K562 (cell line): ENCODE data around the gene RASL12. TPM values are rescaled to one million over a fixed set of nuclear protein-coding genes. Genes with fewer than 3 reads are reported as not detected.

ENCODE experiments used
- ATF1 ChIP-seq, 2 experiments: fragments of 450-650 bp in 1 of 2; IDR thresholded peaks; 2 replicates each; pipeline ENCODE4 v1.6.1; 2016; ENCODE audit warnings: missing compliant biosample characterization in 1 of 2, missing genetic modification characterization in 1 of 2
- CEBPB ChIP-seq: fragments of 450-650 bp; IDR thresholded peaks from 2 replicates; pipeline ENCODE4 v1.6.1; 2016; ENCODE audit warnings: missing genetic modification characterization, missing compliant biosample characterization
- CEBPG ChIP-seq, 3 experiments: fragments of 200-800 bp in 1 of 3; sonication (Bioruptor generic) in 1 of 3; sonication (generic) in 1 of 3; formaldehyde crosslinking in 1 of 3; IDR thresholded peaks in 2 of 3; conservative IDR thresholded peaks in 1 of 3; 2 replicates each; pipeline versions ENCODE4 v1.6.1 to v1.8.0; 2016 to 2022; ENCODE audit warnings: missing compliant biosample characterization in 2 of 3, missing genetic modification characterization in 2 of 3, mild to moderate bottlenecking in 1 of 3, missing genetic modification reagents in 1 of 3
- HCFC1 ChIP-seq: IDR thresholded peaks from 2 replicates; pipeline ENCODE4 v1.6.1; 2012; ENCODE audit warnings: low read depth, low read length, improper control_type of control experiment
- HDAC1 ChIP-seq, 2 experiments: fragments of 450-650 bp; IDR thresholded peaks; 2 replicates each; pipeline ENCODE4 v1.6.1; 2016 to 2017; ENCODE audit warnings: inconsistent platforms in 1 of 2, mild to moderate bottlenecking in 1 of 2, moderate library complexity in 1 of 2
- HDAC3 ChIP-seq: fragments of 450-650 bp; IDR thresholded peaks from 2 replicates; pipeline ENCODE4 v1.6.1; 2018; ENCODE audit warnings: borderline replicate concordance, mild to moderate bottlenecking, moderate library complexity; ENCODE audit not compliant: partially characterized antibody
- MLLT1 ChIP-seq, 2 experiments: fragments of 450-650 bp; IDR thresholded peaks; 2 replicates each; pipeline ENCODE4 v1.6.1; 2016
- MTA3 ChIP-seq: fragments of 450-650 bp; formaldehyde crosslinking; IDR thresholded peaks from 2 replicates; pipeline ENCODE4 v1.6.1; 2017; ENCODE audit warnings: mild to moderate bottlenecking, borderline replicate concordance
- NR4A1 ChIP-seq, 2 experiments: fragments of 250-450 bp in 1 of 2; fragments of 450-650 bp in 1 of 2; sonication (Bioruptor Pico) in 1 of 2; IDR thresholded peaks; 2 replicates each; pipeline versions ENCODE4 v1.4.0 to v1.6.1; 2016 to 2020; ENCODE audit warnings: mild to moderate bottlenecking in 2 of 2, missing compliant biosample characterization in 1 of 2, missing genetic modification characterization in 1 of 2, moderate library complexity in 1 of 2
- POLR2B ChIP-seq: fragments of 450-650 bp; IDR thresholded peaks from 2 replicates; pipeline ENCODE4 v1.6.1; 2018; ENCODE audit warnings: low read depth; ENCODE audit not compliant: partially characterized antibody
- SMC3 ChIP-seq: conservative IDR thresholded peaks from 2 replicates; pipeline ENCODE4 v1.6.1; 2011; ENCODE audit warnings: low read depth, low read length, improper control_type of control experiment; ENCODE audit not compliant: insufficient read depth
- TBP ChIP-seq: optimal IDR thresholded peaks from 2 replicates; pipeline ENCODE3; 2011; ENCODE audit warnings: low read depth, low read length, improper control_type of control experiment
- TEAD1 ChIP-seq, 2 experiments: fragments of 450-650 bp in 1 of 2; sonication (generic) in 1 of 2; formaldehyde crosslinking; IDR thresholded peaks; 2 replicates each; pipeline versions ENCODE4 v1.4.0 to v1.8.0; 2020 to 2022; ENCODE audit warnings: mild to moderate bottlenecking in 2 of 2, missing genetic modification reagents in 1 of 2
- TEAD4 ChIP-seq, 2 experiments: sonication (generic) in 1 of 2; formaldehyde crosslinking in 1 of 2; IDR thresholded peaks; 2 replicates each; pipeline versions ENCODE4 v1.6.1 to v1.8.0; 2012 to 2022; ENCODE audit warnings: borderline replicate concordance in 1 of 2, inconsistent platforms in 1 of 2, low read length in 1 of 2, mild to moderate bottlenecking in 1 of 2, missing genetic modification reagents in 1 of 2
- ZFP36 ChIP-seq: fragments of 150-350 bp; IDR thresholded peaks from 2 replicates; pipeline ENCODE4 v1.6.1; 2018; ENCODE audit warnings: low read length, low read depth; ENCODE audit not compliant: partially characterized antibody
- ZNF121 ChIP-seq: sonication (generic); formaldehyde crosslinking; conservative IDR thresholded peaks from 2 replicates; pipeline ENCODE4 v1.8.0; 2022; ENCODE audit warnings: missing genetic modification reagents
- ZNF217 ChIP-seq: sonication (generic); formaldehyde crosslinking; IDR thresholded peaks from 2 replicates; pipeline ENCODE4 v1.8.0; 2022; ENCODE audit warnings: mild to moderate bottlenecking, missing genetic modification reagents
- ZNF444 ChIP-seq: fragments of 250-450 bp; sonication (Bioruptor Pico); IDR thresholded peaks from 2 replicates; pipeline ENCODE4 v1.4.0; 2020; ENCODE audit warnings: mild to moderate bottlenecking, moderate library complexity
- ZNF561 ChIP-seq: fragments of 450-650 bp; formaldehyde crosslinking; conservative IDR thresholded peaks from 2 replicates; pipeline ENCODE4 v1.4.0; 2020; ENCODE audit warnings: mild to moderate bottlenecking, moderate library complexity
- ZNF639 ChIP-seq, 2 experiments: fragments of 200-800 bp in 1 of 2; sonication (Bioruptor generic) in 1 of 2; sonication (generic) in 1 of 2; formaldehyde crosslinking in 1 of 2; IDR thresholded peaks in 1 of 2; conservative IDR thresholded peaks in 1 of 2; 2 replicates each; pipeline versions ENCODE4 v1.5.0 to v1.6.1; 2016 to 2020; ENCODE audit warnings: missing compliant biosample characterization in 1 of 2, missing genetic modification characterization in 1 of 2, missing genetic modification reagents in 1 of 2
- polyA plus RNA-seq, 8 experiments: library from polyadenylated mRNA; depleted of rRNA in 4 of 8; stranded (reverse) in 5 of 8; unstranded in 3 of 8; fragments of >200 nt; fragmentation: Nextera tagmentation in 2 of 8; fragmentation: Illumina TruSeq in 1 of 8; extraction: Ambion mirVana in 2 of 8; extraction: Trizol in 1 of 8; gene quantifications; 2 replicates each; pipeline versions ENCODE4 v1.2.1 to v1.2.3, GENCODE V29; 2011 to 2014; ENCODE audit warnings: inconsistent platforms in 1 of 8, missing spikeins in 1 of 8
- total RNA-seq, 7 experiments: library from RNA; depleted of rRNA in 6 of 7; stranded (reverse); fragments of >200 nt in 6 of 7; fragmentation: Illumina TruSeq in 2 of 7; extraction: Trizol in 2 of 7; gene quantifications; 2 replicates each; pipeline versions ENCODE4 v1.2.1 to v1.2.3, GENCODE V29; 2011 to 2021; ENCODE audit warnings: low replicate concordance in 1 of 7
- TF ChIP-seq, protein P1 (sequence below): fragments of 450-650 bp; IDR thresholded peaks from 2 replicates; pipeline ENCODE4 v1.6.1; 2016

The RASL12 gene
- total and polyA plus RNA-seq, 9 of the 15 experiments (the other 6 are each of a cell fraction or from before 2014, with no cell fraction given) = not detected

DNA sequence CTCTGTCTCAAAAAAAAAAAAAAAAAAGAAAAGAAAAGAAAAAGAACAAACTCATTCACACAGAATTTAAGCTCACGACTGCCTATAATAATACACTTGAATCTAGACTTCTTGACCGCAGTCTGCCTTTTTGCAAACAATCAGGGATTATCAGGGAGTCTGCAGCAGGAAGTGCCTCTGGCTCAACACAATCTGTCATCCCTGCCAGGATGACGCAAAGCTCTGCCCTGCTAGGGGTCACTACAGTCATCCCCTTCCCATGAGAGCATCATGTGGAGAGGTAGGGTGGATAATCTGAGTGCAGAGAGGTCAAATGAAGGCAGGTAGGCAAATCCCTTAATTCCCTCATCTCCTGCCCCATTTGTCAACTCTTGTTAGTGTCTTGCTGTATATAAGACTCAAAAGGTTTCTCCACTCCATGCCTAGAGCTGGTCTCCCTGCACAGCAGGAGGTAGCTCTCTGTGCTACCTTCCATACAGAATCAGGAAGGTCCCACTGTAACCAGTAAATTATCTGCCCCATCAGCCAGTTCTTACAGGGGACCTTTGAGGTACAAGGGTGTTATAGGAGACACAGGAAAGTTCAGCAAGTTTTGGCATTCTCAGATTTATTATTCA lies 43.0 kb upstream of the RASL12 start (continued):
- TF ChIP-seq ZFP36 (peak; percentile 41), MTA3 (0 out of 2 replicates have a peak, but pooled peaks have one; percentile 25), TBP (no peak), ZNF561 (CRISPR knock-in tag) (no peak), TEAD1 (CRISPR knock-in tag; IDR thresholded peaks at IDR 0.05) (no peak), CEBPG (CRISPR knock-in tag; IDR thresholded peaks at IDR 0.05) (no peak), CEBPG (tag; conservative IDR thresholded peaks at IDR 0.05 in 1 of 2, IDR thresholded peaks at IDR 0.05 in 1 of 2) (peak; percentile 32 to 78; a peak in 3 of 4 replicates), HCFC1 (no peak), CEBPB (tag) (0 out of 2 replicates have a peak, but pooled peaks have one; percentile 30), HDAC1 (IDR thresholded peaks at IDR 0.05) (0 out of 4 replicates have a peak, but pooled peaks of 1 of the 2 experiments have one; percentile 33), ATF1 (CRISPR knock-in tag; IDR thresholded peaks at IDR 0.05) (no peak), ATF1 (tag; IDR thresholded peaks at IDR 0.05) (peak; percentile 35; the same call in 1 of the 2 replicates), ZNF639 (CRISPR knock-in tag; conservative IDR thresholded peaks at IDR 0.05 in 1 of 2, IDR thresholded peaks at IDR 0.05 in 1 of 2) (no peak), MLLT1 (IDR thresholded peaks at IDR 0.05) (0 out of 4 replicates have a peak, but pooled peaks of 1 of the 2 experiments have one; percentile 45), NR4A1 (CRISPR knock-in tag; IDR thresholded peaks at IDR 0.05) (no peak), NR4A1 (tag; IDR thresholded peaks at IDR 0.05) (no peak), POLR2B (no peak), SMC3 (no peak), ZNF217 (CRISPR knock-in tag) (no peak), ZNF121 (no peak), HDAC3 (no peak), TEAD4 (IDR thresholded peaks at IDR 0.05; ENCODE audit: low read length) (peak; percentile 40; the same call in 1 of the 2 replicates), TEAD4 (CRISPR knock-in tag; IDR thresholded peaks at IDR 0.05; ENCODE audit: borderline replicate concordance) (no peak), ZNF444 (CRISPR knock-in tag) (no peak)
- TF ChIP-seq, protein P1, sequence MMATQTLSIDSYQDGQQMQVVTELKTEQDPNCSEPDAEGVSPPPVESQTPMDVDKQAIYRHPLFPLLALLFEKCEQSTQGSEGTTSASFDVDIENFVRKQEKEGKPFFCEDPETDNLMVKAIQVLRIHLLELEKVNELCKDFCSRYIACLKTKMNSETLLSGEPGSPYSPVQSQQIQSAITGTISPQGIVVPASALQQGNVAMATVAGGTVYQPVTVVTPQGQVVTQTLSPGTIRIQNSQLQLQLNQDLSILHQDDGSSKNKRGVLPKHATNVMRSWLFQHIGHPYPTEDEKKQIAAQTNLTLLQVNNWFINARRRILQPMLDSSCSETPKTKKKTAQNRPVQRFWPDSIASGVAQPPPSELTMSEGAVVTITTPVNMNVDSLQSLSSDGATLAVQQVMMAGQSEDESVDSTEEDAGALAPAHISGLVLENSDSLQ = peak; percentile 65; the same call in 1 of the 2 replicates
